HEK293T (cell line): Measurements from ENCODE around the gene CBS.

Experiments
- CTCF ChIA-PET: fragments of 350-600 bp; formaldehyde crosslinking; extraction: SDS; loops from one replicate; lab custom pipeline; 2021; ENCODE audit warnings: antibody characterized with exemption, inconsistent platforms; lab: Yijun Ruan, JAX
- POLR2A ChIA-PET: fragments of 350-600 bp; formaldehyde crosslinking; extraction: SDS; loops from one replicate; lab custom pipeline; 2020; ENCODE audit warnings: antibody characterized with exemption, inconsistent platforms; lab: Yijun Ruan, JAX
- DNase-seq: peaks from one replicate; pipeline ENCODE4 v3.0.0; 2012; ENCODE audit warnings: mixed read lengths; ENCODE audit errors: extremely low spot score
- ARNT ChIP-seq: fragments of 450-650 bp; IDR thresholded peaks from 2 replicates; pipeline ENCODE4 v1.6.1; 2017; ENCODE audit warnings: mild to moderate bottlenecking
- BHLHE40 ChIP-seq: fragments of 450-650 bp; IDR thresholded peaks from 2 replicates; pipeline ENCODE4 v1.6.1; 2016; ENCODE audit warnings: mild to moderate bottlenecking, moderate library complexity, borderline replicate concordance
- CTBP1 ChIP-seq: fragments of 450-650 bp; IDR thresholded peaks from 2 replicates; pipeline ENCODE4 v1.6.1; 2016; ENCODE audit warnings: borderline replicate concordance
- ELF4 ChIP-seq: fragments of 450-650 bp; IDR thresholded peaks from 2 replicates; pipeline ENCODE4 v1.6.1; 2017; ENCODE audit warnings: antibody characterized with exemption
- FOXA1 ChIP-seq: fragments of 450-650 bp; IDR thresholded peaks from 2 replicates; pipeline ENCODE4 v1.6.1; 2016; ENCODE audit warnings: mild to moderate bottlenecking
- FOXK2 ChIP-seq: fragments of 450-650 bp; IDR thresholded peaks from 2 replicates; pipeline ENCODE4 v1.6.1; 2016; ENCODE audit warnings: mild to moderate bottlenecking
- FOXM1 ChIP-seq: fragments of 450-650 bp; IDR thresholded peaks from 2 replicates; pipeline ENCODE4 v1.6.1; 2017; ENCODE audit warnings: mild to moderate bottlenecking, borderline replicate concordance
- HDGF ChIP-seq: fragments of 450-650 bp; IDR thresholded peaks from 2 replicates; pipeline ENCODE4 v1.6.1; 2017; ENCODE audit warnings: antibody characterized with exemption, borderline replicate concordance
- L3MBTL2 ChIP-seq: fragments of 450-650 bp; conservative IDR thresholded peaks from 2 replicates; pipeline ENCODE4 v1.6.1; 2016; ENCODE audit warnings: mild to moderate bottlenecking
- LEF1 ChIP-seq: fragments of 450-650 bp; IDR thresholded peaks from 2 replicates; pipeline ENCODE4 v1.6.1; 2017; ENCODE audit warnings: mild to moderate bottlenecking, borderline replicate concordance
- NFRKB ChIP-seq: fragments of 450-650 bp; IDR thresholded peaks from 2 replicates; pipeline ENCODE4 v1.6.1; 2016; ENCODE audit warnings: mild to moderate bottlenecking, moderate library complexity
- SP1 ChIP-seq: fragments of 450-650 bp; IDR thresholded peaks from 2 replicates; pipeline ENCODE4 v1.6.1; 2017
- SUZ12 ChIP-seq: fragments of 450-650 bp; IDR thresholded peaks from 2 replicates; pipeline ENCODE4 v1.6.1; 2016; ENCODE audit warnings: mild to moderate bottlenecking
- TARDBP ChIP-seq: fragments of 450-650 bp; IDR thresholded peaks from 2 replicates; pipeline ENCODE4 v1.6.1; 2016
- ZNF384 ChIP-seq: fragments of 450-650 bp; IDR thresholded peaks from 2 replicates; pipeline ENCODE4 v1.6.1; 2016
- TF ChIP-seq, protein P1 (sequence below): fragments of 450-650 bp; IDR thresholded peaks from 2 replicates; pipeline ENCODE4 v1.6.1; 2016

CBS gene

GRCh38 chr21:43024439-43025136 is 51.0 kb downstream of the CBS start:
- no peak for TF ChIP-seq NFRKB
- TF ChIP-seq, protein P1, sequence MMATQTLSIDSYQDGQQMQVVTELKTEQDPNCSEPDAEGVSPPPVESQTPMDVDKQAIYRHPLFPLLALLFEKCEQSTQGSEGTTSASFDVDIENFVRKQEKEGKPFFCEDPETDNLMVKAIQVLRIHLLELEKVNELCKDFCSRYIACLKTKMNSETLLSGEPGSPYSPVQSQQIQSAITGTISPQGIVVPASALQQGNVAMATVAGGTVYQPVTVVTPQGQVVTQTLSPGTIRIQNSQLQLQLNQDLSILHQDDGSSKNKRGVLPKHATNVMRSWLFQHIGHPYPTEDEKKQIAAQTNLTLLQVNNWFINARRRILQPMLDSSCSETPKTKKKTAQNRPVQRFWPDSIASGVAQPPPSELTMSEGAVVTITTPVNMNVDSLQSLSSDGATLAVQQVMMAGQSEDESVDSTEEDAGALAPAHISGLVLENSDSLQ: no peak
- DNase-seq: no peak
- POLR2A ChIA-PET: no interaction called here
- CTCF ChIA-PET: no interaction called here

GRCh38 chr21:43023175-43023574 is 52.5 kb downstream of the CBS start:
- no peak for DNase-seq
- ChIA-PET CTCF (no interaction called here), POLR2A (no interaction called here)
- no peak for TF ChIP-seq LEF1
- TF ChIP-seq, protein P1: no peak
- TF ChIP-seq NFRKB: no peak
- no peak for TF ChIP-seq FOXM1
- TF ChIP-seq ARNT: no peak
- TF ChIP-seq ELF4: no peak
- TF ChIP-seq BHLHE40: no peak
- TF ChIP-seq ZNF384: no peak
- no peak for TF ChIP-seq CTBP1
- no peak for TF ChIP-seq HDGF
- TF ChIP-seq TARDBP: no peak
- TF ChIP-seq L3MBTL2: no peak
- TF ChIP-seq FOXA1: no peak
- TF ChIP-seq FOXK2: no peak
- no peak for TF ChIP-seq SP1

DNA sequence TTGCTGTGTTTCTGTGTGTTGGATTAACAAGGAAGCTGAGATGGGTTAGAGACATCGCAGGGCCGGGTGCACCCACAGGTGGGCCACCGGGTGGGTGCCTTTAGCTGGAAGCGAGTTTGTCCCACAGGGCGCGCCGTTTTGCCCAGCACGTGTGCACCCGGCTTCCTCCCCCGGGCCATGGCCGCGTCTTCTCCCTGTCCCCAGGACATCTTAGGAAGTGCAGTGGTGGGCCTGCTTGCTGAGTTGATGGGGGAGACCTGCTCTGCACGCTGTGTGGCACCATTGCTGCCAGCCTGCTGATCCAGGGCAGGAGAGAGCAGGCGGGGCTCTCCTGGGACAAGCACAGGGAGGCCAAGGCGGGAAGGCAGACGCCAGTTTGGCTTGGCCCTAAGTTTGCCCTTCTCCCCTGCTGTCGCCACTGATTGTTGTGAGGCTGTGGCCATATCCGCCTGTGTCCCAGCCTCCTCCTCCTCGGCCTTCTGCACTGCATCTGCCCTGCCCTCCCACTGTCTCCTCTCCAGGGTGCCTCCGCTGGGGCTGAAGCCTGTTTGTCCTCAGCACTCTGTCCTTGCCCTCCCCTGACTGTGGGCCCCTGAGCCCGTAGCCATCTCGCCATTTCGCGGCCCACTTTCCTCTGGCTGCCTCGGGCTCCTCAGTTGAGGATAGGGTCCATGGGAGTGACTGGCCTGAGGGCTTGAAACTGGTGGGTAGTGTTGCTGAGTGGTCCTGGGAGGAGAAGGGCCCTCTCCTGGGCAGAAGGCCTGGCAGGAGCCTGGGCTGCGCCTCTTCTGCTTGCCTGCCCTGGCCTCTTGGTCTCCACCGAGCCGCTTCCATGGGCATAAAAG is 53.7 kb downstream of the CBS start:
- ChIA-PET POLR2A (no interaction called here), CTCF (no interaction called here)
- no peak for DNase-seq
- TF ChIP-seq ZNF384: no peak
- TF ChIP-seq ELF4: no peak
- TF ChIP-seq FOXM1: no peak
- TF ChIP-seq L3MBTL2: no peak
- no peak for TF ChIP-seq FOXA1
- TF ChIP-seq ARNT: no peak
- TF ChIP-seq, protein P1: no peak

GRCh38 chr21:43021191-43021590 is 54.4 kb downstream of the CBS start:
- ChIA-PET POLR2A (no interaction called here), CTCF (no interaction called here)
- TF ChIP-seq ELF4: no peak
- TF ChIP-seq HDGF: no peak
- no peak for TF ChIP-seq FOXA1
- no peak for DNase-seq

DNA sequence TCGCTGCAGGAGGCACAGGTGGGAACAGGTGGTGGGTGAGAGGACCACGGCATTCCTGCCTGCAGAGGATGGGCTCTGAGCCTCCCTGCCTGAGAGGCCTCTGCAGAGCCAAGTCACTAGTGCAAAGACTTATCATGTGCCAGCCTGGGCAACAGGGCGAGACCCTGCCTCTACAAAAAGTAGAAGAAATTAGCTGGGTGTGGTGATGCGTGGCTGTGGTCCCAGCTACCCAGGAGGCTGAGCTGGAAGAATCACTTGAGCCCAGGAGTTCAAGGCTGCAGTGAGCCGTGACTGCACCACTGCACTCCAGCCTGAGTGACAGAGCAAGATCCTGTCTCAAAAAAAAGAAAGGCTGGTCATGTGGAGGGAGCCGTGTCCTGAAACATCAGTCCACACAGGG is 54.9 kb downstream of the CBS start:
- TF ChIP-seq FOXA1: no peak
- no peak for TF ChIP-seq ARNT
- TF ChIP-seq NFRKB: no peak
- no peak for TF ChIP-seq FOXM1
- TF ChIP-seq TARDBP: no peak
- TF ChIP-seq ELF4: no peak
- TF ChIP-seq, protein P1: no peak
- TF ChIP-seq CTBP1: no peak
- TF ChIP-seq L3MBTL2: no peak
- TF ChIP-seq ZNF384: no peak
- no peak for TF ChIP-seq FOXK2
- TF ChIP-seq SUZ12: no peak
- TF ChIP-seq LEF1: no peak
- TF ChIP-seq BHLHE40: no peak
- no peak for TF ChIP-seq HDGF
- TF ChIP-seq SP1: no peak
- CTCF ChIA-PET: no interaction called here
- DNase-seq: no peak
- POLR2A ChIA-PET: no interaction called here

GRCh38 chr21:43020177-43020576 is 55.5 kb downstream of the CBS start:
- POLR2A ChIA-PET: no interaction called here
- no peak for DNase-seq
- CTCF ChIA-PET: no interaction called here
- TF ChIP-seq FOXK2 (no peak), BHLHE40 (no peak), ARNT (no peak), NFRKB (no peak), FOXA1 (no peak), L3MBTL2 (no peak), SP1 (no peak), HDGF (no peak), ELF4 (no peak), LEF1 (no peak), SUZ12 (no peak), ZNF384 (no peak), FOXM1 (no peak)
- TF ChIP-seq, protein P1: no peak
